NCI-H1048 (cell line): ENCODE data around the gene KCTD16.

ENCODE experiments used
- DNase-seq: peaks from one replicate; lab custom pipeline; 2025; lab: John Stamatoyannopoulos, UW

KCTD16 gene

GRCh38 chr5:144166696-144167095 is 4.0 kb upstream of the KCTD16 start:
- no peak for DNase-seq

GRCh38 chr5:144167998-144168397 is 2.7 kb upstream of the KCTD16 start:
- DNase-seq = no peak

- no peak for DNase-seq
Measured at GRCh38 chr5:144169904-144170275, 783 bp upstream of the KCTD16 start.

- DNase-seq = peak; percentile 73
Measured at GRCh38 chr5:144173766-144174165, 3.1 kb downstream of the KCTD16 start.

GRCh38 chr5:144177548-144177947 is 6.9 kb downstream of the KCTD16 start:
- no peak for DNase-seq

GRCh38 chr5:144179226-144179625 is 8.6 kb downstream of the KCTD16 start:
- DNase-seq = no peak

- DNase-seq = no peak
Measured at GRCh38 chr5:144183254-144183889, 12.7 kb downstream of the KCTD16 start.

GRCh38 chr5:144187699-144188294 is 17.1 kb downstream of the KCTD16 start:
- no peak for DNase-seq

GRCh38 chr5:144189800-144190429 is 19.2 kb downstream of the KCTD16 start:
- no peak for DNase-seq

- DNase-seq = no peak
Measured at GRCh38 chr5:144191531-144191930, 20.9 kb downstream of the KCTD16 start.

GRCh38 chr5:144191998-144192397 is 21.3 kb downstream of the KCTD16 start:
- DNase-seq = no peak

- no peak for DNase-seq
Measured at GRCh38 chr5:144192661-144193060, 22.0 kb downstream of the KCTD16 start.

- DNase-seq = no peak
Measured at GRCh38 chr5:144194144-144194543, 23.5 kb downstream of the KCTD16 start.

- DNase-seq = no peak
Measured at GRCh38 chr5:144195448-144195847, 24.8 kb downstream of the KCTD16 start.

GRCh38 chr5:144196612-144197011 is 25.9 kb downstream of the KCTD16 start:
- no peak for DNase-seq

GRCh38 chr5:144198386-144198785 is 27.7 kb downstream of the KCTD16 start:
- no peak for DNase-seq

- no peak for DNase-seq
Measured at GRCh38 chr5:144201588-144201987, 30.9 kb downstream of the KCTD16 start.

- DNase-seq = no peak
Measured at GRCh38 chr5:144202072-144202471, 31.4 kb downstream of the KCTD16 start.

GRCh38 chr5:144202726-144203125 is 32.1 kb downstream of the KCTD16 start:
- no peak for DNase-seq

- peak; percentile 3 for DNase-seq
Measured at GRCh38 chr5:144203750-144204596, 33.3 kb downstream of the KCTD16 start.

- no peak for DNase-seq
Measured at GRCh38 chr5:144205141-144205551, 34.5 kb downstream of the KCTD16 start.

GRCh38 chr5:144206141-144206540 is 35.5 kb downstream of the KCTD16 start:
- no peak for DNase-seq
